ENCODE data around the gene AGAP1.

The AGAP1 gene

DNA sequence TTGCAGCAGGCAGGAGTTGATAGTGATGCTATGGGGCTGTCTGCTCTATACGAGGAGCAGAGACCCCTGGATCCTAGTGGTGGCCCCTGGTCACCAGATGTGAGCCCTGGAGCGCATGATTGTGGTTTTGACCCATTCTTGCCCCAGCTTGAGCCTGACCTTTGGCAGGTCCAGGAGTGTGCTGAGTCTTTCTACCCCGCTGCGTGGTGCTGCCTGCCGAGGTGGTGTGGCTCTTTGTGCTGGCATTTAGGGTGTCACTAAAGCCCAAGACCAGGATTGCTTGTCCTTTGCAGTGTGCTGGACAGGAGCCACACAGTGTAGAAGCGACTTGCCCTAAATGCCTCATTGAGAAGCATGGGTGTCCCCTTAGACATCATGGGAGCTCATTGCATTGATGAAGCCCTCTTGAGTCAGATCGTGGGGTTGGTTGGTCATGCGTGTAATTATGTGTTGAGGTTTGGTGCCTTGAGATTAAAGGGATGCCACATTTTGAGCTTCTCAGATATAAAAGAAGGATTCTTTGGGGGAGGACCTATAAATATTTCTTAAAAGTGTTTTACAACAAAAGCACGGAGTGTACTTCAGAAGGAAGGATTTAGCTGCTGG, 88.3 kb downstream of the AGAP1 start:
- Histone ChIP-seq H3K4me2 (ENCODE audit: low read length) (no peak overlapping the region), H3K9me2 (replicated peaks; ENCODE audit: control insufficient read depth, low read length) (no peaks in the 10 kb centered on the region), H3K4me3 (ENCODE audit: low read length) (no peak overlapping the region), H3K36me3 (ENCODE audit: control insufficient read depth, low read length) (no peaks in the 10 kb centered on the region), H3K27ac (ENCODE audit: low read depth, low read length) (no peak overlapping the region), H3K4me1 (ENCODE audit: control insufficient read depth, low read length) (no peaks in the 10 kb centered on the region), H3K27me3 (ENCODE audit: control insufficient read depth, low read length) (no peaks in the 10 kb centered on the region), H3K79me2 (ENCODE audit: control insufficient read depth, low read length) (no peaks in the 10 kb centered on the region), H3F3A (ENCODE audit: control insufficient read depth, insufficient read depth) (no peaks in the 10 kb centered on the region), H4K20me1 (ENCODE audit: control insufficient read depth, insufficient read depth, low read depth, low read length) (no peaks in the 10 kb centered on the region), H3K9me3 (ENCODE audit: control insufficient read depth, insufficient read depth, low read length) (no peaks in the 10 kb centered on the region)
- no peak for TF ChIP-seq EZH2phosphoT487 (IDR thresholded peaks at IDR 0.05; ENCODE audit: borderline replicate concordance, low read length)
- TF ChIP-seq, protein P1, sequence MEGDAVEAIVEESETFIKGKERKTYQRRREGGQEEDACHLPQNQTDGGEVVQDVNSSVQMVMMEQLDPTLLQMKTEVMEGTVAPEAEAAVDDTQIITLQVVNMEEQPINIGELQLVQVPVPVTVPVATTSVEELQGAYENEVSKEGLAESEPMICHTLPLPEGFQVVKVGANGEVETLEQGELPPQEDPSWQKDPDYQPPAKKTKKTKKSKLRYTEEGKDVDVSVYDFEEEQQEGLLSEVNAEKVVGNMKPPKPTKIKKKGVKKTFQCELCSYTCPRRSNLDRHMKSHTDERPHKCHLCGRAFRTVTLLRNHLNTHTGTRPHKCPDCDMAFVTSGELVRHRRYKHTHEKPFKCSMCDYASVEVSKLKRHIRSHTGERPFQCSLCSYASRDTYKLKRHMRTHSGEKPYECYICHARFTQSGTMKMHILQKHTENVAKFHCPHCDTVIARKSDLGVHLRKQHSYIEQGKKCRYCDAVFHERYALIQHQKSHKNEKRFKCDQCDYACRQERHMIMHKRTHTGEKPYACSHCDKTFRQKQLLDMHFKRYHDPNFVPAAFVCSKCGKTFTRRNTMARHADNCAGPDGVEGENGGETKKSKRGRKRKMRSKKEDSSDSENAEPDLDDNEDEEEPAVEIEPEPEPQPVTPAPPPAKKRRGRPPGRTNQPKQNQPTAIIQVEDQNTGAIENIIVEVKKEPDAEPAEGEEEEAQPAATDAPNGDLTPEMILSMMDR (IDR thresholded peaks at IDR 0.05; ENCODE audit: low read depth, low read length, poor library complexity, severe bottlenecking) = no peak

DNA sequence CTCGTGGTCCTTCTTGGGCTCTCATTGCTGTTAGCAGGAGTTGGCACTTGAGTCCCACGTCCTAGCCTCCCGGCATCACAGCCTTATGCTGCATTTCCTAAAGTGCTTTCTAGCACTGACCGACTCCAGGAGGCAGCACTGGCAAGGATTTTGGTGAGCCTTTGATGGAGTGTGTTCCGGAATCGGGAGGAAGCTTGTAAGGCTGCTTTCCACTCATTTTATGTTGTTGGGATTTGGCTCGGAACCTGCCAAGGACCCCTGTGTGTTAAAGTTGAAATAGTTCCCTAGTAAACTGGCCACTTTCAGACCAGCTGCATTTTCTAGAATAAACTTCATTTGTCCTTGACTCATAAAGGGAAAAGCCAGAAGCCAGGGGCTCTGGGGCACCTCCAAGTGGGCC, 88.9 kb downstream of the AGAP1 start:
- Histone ChIP-seq H4K20me1 (ENCODE audit: control insufficient read depth, insufficient read depth, low read depth, low read length) (no peaks in the 10 kb centered on the region), H3F3A (ENCODE audit: control insufficient read depth, insufficient read depth) (no peaks in the 10 kb centered on the region), H3K36me3 (ENCODE audit: control insufficient read depth, low read length) (no peaks in the 10 kb centered on the region), H3K9me2 (replicated peaks; ENCODE audit: control insufficient read depth, low read length) (no peaks in the 10 kb centered on the region), H3K4me1 (ENCODE audit: control insufficient read depth, low read length) (no peaks in the 10 kb centered on the region), H3K79me2 (ENCODE audit: control insufficient read depth, low read length) (no peaks in the 10 kb centered on the region), H3K27ac (ENCODE audit: low read depth, low read length) (no peak overlapping the region), H3K4me3 (ENCODE audit: low read length) (no peak overlapping the region), H3K27me3 (ENCODE audit: control insufficient read depth, low read length) (no peaks in the 10 kb centered on the region), H3K9me3 (ENCODE audit: control insufficient read depth, insufficient read depth, low read length) (no peaks in the 10 kb centered on the region), H3K4me2 (ENCODE audit: low read length) (no peak overlapping the region)
- TF ChIP-seq, protein P1 (IDR thresholded peaks at IDR 0.05; ENCODE audit: low read depth, low read length, poor library complexity, severe bottlenecking) = no peak
- no peak for TF ChIP-seq EZH2phosphoT487 (IDR thresholded peaks at IDR 0.05; ENCODE audit: borderline replicate concordance, low read length)

DNA sequence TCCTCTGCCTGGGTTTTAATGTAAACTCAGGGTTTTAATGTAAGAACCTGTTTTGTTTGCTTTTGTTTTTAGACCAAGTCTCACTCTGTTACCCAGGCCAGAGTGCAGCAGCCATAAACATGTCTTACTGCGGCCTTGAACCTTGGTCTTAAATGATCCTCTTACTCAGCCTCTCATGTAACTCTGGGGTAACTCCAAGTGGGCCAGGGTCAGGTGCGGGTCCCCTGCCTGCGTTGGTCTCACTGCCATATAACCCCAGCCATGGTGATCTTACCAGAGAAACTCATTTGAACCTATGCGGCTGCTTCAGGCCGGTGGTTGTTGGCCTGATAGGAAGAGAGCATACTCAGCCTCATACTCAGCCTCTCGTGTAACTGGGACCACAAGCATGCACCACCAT, 89.3 kb downstream of the AGAP1 start:
- Histone ChIP-seq H3K27ac (ENCODE audit: low read depth, low read length) (no peak overlapping the region), H4K20me1 (ENCODE audit: control insufficient read depth, insufficient read depth, low read depth, low read length) (no peaks in the 10 kb centered on the region), H3K36me3 (ENCODE audit: control insufficient read depth, low read length) (no peaks in the 10 kb centered on the region), H3K4me3 (ENCODE audit: low read length) (no peak overlapping the region), H3K9me2 (replicated peaks; ENCODE audit: control insufficient read depth, low read length) (no peaks in the 10 kb centered on the region), H3K9me3 (ENCODE audit: control insufficient read depth, insufficient read depth, low read length) (no peaks in the 10 kb centered on the region), H3F3A (ENCODE audit: control insufficient read depth, insufficient read depth) (no peaks in the 10 kb centered on the region), H3K4me2 (ENCODE audit: low read length) (no peak overlapping the region), H3K79me2 (ENCODE audit: control insufficient read depth, low read length) (no peaks in the 10 kb centered on the region), H3K4me1 (ENCODE audit: control insufficient read depth, low read length) (no peaks in the 10 kb centered on the region), H3K27me3 (ENCODE audit: control insufficient read depth, low read length) (no peaks in the 10 kb centered on the region)
- no peak for TF ChIP-seq EZH2phosphoT487 (IDR thresholded peaks at IDR 0.05; ENCODE audit: borderline replicate concordance, low read length)
- TF ChIP-seq, protein P1 (IDR thresholded peaks at IDR 0.05; ENCODE audit: low read depth, low read length, poor library complexity, severe bottlenecking) = no peak

Data from DOHH2 (cell line).